Activated CD4-positive, alpha-beta memory T cell treated with anti-CD3 and anti-CD28 coated beads for 36 hours (primary cell): ENCODE measurements around the gene SNTG2. TPM values are rescaled to one million over a fixed set of nuclear protein-coding genes. Genes with fewer than 3 reads are reported as not detected.

ENCODE experiments used
- CTCF ChIA-PET: fragments of 350-600 bp; sonication (Branson Sonifier 250); formaldehyde crosslinking; loops from one replicate; lab custom pipeline; 2021; ENCODE audit warnings: antibody characterized with exemption, inconsistent platforms; lab: Charles Lee
- POLR2A ChIA-PET: fragments of 350-600 bp; sonication (Branson Sonifier 250); formaldehyde crosslinking; loops from one replicate; lab custom pipeline; 2021; ENCODE audit warnings: antibody characterized with exemption; lab: Charles Lee
- DNase-seq: peaks from one replicate; pipeline ENCODE4 v3.0.0-alpha.2; 2020
- H3K27ac Mint-ChIP-seq: one replicate; pipeline ENCODE4 v1.8.0; 2021; ENCODE audit warnings: mixed read lengths
- H3K27me3 Mint-ChIP-seq: one replicate; pipeline ENCODE4 v1.8.0; 2021; ENCODE audit warnings: mixed read lengths
- H3K36me3 Mint-ChIP-seq: one replicate; pipeline ENCODE4 v1.8.0; 2021; ENCODE audit warnings: mixed read lengths
- H3K4me1 Mint-ChIP-seq: one replicate; pipeline ENCODE4 v1.8.0; 2021; ENCODE audit warnings: low read depth, mixed read lengths
- H3K4me3 Mint-ChIP-seq: one replicate; pipeline ENCODE4 v1.8.0; 2021; ENCODE audit warnings: mild to moderate bottlenecking, mixed read lengths
- H3K9me3 Mint-ChIP-seq: one replicate; pipeline ENCODE4 v1.8.0; 2021; ENCODE audit warnings: mixed read lengths
- intact Hi-C: fragments of 100-400 bp; cut with micrococcal nuclease; formaldehyde crosslinking; loops from one replicate; pipeline ENCODE4 v1.15.1; 2023
- total RNA-seq, 2 experiments: library from RNA; stranded (reverse); gene quantifications; one replicate each; pipeline ENCODE4 v1.2.3, GENCODE V29; 2021

Gene SNTG2
- total RNA-seq, 2 experiments from 2014 or later: 0.67 to 0.94 TPM

- Mint-ChIP-seq H3K4me1 (peaks cover 5% of the 10 kb centered on the region), H3K36me3 (no peaks in the 10 kb centered on the region), H3K4me3 (no peak overlapping the region), H3K27ac (no peak overlapping the region), H3K9me3 (no peaks in the 10 kb centered on the region), H3K27me3 (no peaks in the 10 kb centered on the region)
- POLR2A ChIA-PET: no interaction called here
- intact Hi-C loops: no loop called here
- CTCF ChIA-PET: no interaction called here
- DNase-seq: no peak
Observed at GRCh38 chr2:1251520-1251919, 300.9 kb downstream of the SNTG2 start.

GRCh38 chr2:1253629-1254028 lies 303.0 kb downstream of the SNTG2 start:
- Mint-ChIP-seq H3K27me3 (peaks cover 2% of the 10 kb centered on the region), H3K9me3 (no peaks in the 10 kb centered on the region), H3K4me1 (peaks cover 5% of the 10 kb centered on the region), H3K27ac (no peak overlapping the region), H3K36me3 (no peaks in the 10 kb centered on the region), H3K4me3 (no peak overlapping the region)
- ChIA-PET CTCF (no interaction called here), POLR2A (no interaction called here)
- no peak for DNase-seq
- intact Hi-C loops: no loop called here

GRCh38 chr2:1254662-1255343 lies 304.2 kb downstream of the SNTG2 start:
- H3K27ac Mint-ChIP-seq: no peak overlapping the region

GRCh38 chr2:1256632-1257324 lies 306.1 kb downstream of the SNTG2 start:
- intact Hi-C loops: no loop called here
- no peak overlapping the region for H3K27ac Mint-ChIP-seq
- POLR2A ChIA-PET: no interaction called here
- DNase-seq: no peak
- no peak overlapping the region for H3K4me3 Mint-ChIP-seq
- H3K36me3 Mint-ChIP-seq: no peaks in the 10 kb centered on the region
- peaks cover 2% of the 10 kb centered on the region for H3K27me3 Mint-ChIP-seq
- H3K4me1 Mint-ChIP-seq: no peaks in the 10 kb centered on the region
- H3K9me3 Mint-ChIP-seq: no peaks in the 10 kb centered on the region
- CTCF ChIA-PET: no interaction called here

More at GRCh38 chr2:1254662-1255343, 304.2 kb downstream of the SNTG2 start:
- peaks cover 5% of the 10 kb centered on the region for H3K4me1 Mint-ChIP-seq
- intact Hi-C loops: no loop called here
- no peak for DNase-seq
- CTCF ChIA-PET: no interaction called here
- H3K27me3 Mint-ChIP-seq: peaks cover 2% of the 10 kb centered on the region
- no peaks in the 10 kb centered on the region for H3K36me3 Mint-ChIP-seq
- H3K4me3 Mint-ChIP-seq: no peak overlapping the region
- POLR2A ChIA-PET: no interaction called here
- no peaks in the 10 kb centered on the region for H3K9me3 Mint-ChIP-seq

GRCh38 chr2:1257334-1257733 lies 306.7 kb downstream of the SNTG2 start:
- Mint-ChIP-seq H3K4me1 (no peaks in the 10 kb centered on the region), H3K27ac (no peak overlapping the region), H3K4me3 (no peak overlapping the region), H3K9me3 (no peaks in the 10 kb centered on the region), H3K27me3 (peaks cover 2% of the 10 kb centered on the region), H3K36me3 (no peaks in the 10 kb centered on the region)
- intact Hi-C loops: no loop called here
- ChIA-PET CTCF (no interaction called here), POLR2A (no interaction called here)
- no peak for DNase-seq

- no peak for DNase-seq
- H3K36me3 Mint-ChIP-seq: no peaks in the 10 kb centered on the region
- CTCF ChIA-PET: no interaction called here
- intact Hi-C loops: no loop called here
- POLR2A ChIA-PET: no interaction called here
- peaks cover 2% of the 10 kb centered on the region for H3K27me3 Mint-ChIP-seq
- no peaks in the 10 kb centered on the region for H3K9me3 Mint-ChIP-seq
- no peak overlapping the region for H3K4me3 Mint-ChIP-seq
- no peak overlapping the region for H3K27ac Mint-ChIP-seq
- H3K4me1 Mint-ChIP-seq: no peaks in the 10 kb centered on the region
Observed at GRCh38 chr2:1259746-1260145, 309.1 kb downstream of the SNTG2 start.

- POLR2A ChIA-PET: no interaction called here
- intact Hi-C loops: no loop called here
- Mint-ChIP-seq H3K4me1 (no peaks in the 10 kb centered on the region), H3K27me3 (no peaks in the 10 kb centered on the region), H3K4me3 (no peak overlapping the region), H3K27ac (no peak overlapping the region), H3K36me3 (no peaks in the 10 kb centered on the region), H3K9me3 (no peaks in the 10 kb centered on the region)
- no peak for DNase-seq
- CTCF ChIA-PET: no interaction called here
Observed at GRCh38 chr2:1262609-1263008, 312.0 kb downstream of the SNTG2 start.

GRCh38 chr2:1265454-1265853 lies 314.8 kb downstream of the SNTG2 start:
- Mint-ChIP-seq H3K27ac (no peak overlapping the region), H3K36me3 (no peaks in the 10 kb centered on the region), H3K9me3 (no peaks in the 10 kb centered on the region), H3K4me1 (no peaks in the 10 kb centered on the region), H3K4me3 (no peak overlapping the region), H3K27me3 (no peaks in the 10 kb centered on the region)
- ChIA-PET POLR2A (no interaction called here), CTCF (no interaction called here)
- intact Hi-C loops: no loop called here
- DNase-seq: no peak

GRCh38 chr2:1266351-1266750 lies 315.7 kb downstream of the SNTG2 start:
- ChIA-PET POLR2A (no interaction called here), CTCF (no interaction called here)
- H3K36me3 Mint-ChIP-seq: no peaks in the 10 kb centered on the region
- DNase-seq: no peak
- no peak overlapping the region for H3K27ac Mint-ChIP-seq
- H3K4me3 Mint-ChIP-seq: no peak overlapping the region
- H3K27me3 Mint-ChIP-seq: no peaks in the 10 kb centered on the region
- intact Hi-C loops: no loop called here
- H3K4me1 Mint-ChIP-seq: no peaks in the 10 kb centered on the region
- no peaks in the 10 kb centered on the region for H3K9me3 Mint-ChIP-seq

- Mint-ChIP-seq H3K4me1 (no peaks in the 10 kb centered on the region), H3K9me3 (no peaks in the 10 kb centered on the region), H3K27me3 (no peaks in the 10 kb centered on the region), H3K36me3 (no peaks in the 10 kb centered on the region), H3K27ac (no peak overlapping the region), H3K4me3 (no peak overlapping the region)
- DNase-seq: no peak
- CTCF ChIA-PET: no interaction called here
- intact Hi-C loops: no loop called here
- POLR2A ChIA-PET: no interaction called here
Observed at GRCh38 chr2:1268034-1268433, 317.4 kb downstream of the SNTG2 start.

GRCh38 chr2:1269812-1270211 lies 319.2 kb downstream of the SNTG2 start:
- no peak overlapping the region for H3K4me3 Mint-ChIP-seq
- no peak for DNase-seq
- H3K4me1 Mint-ChIP-seq: no peaks in the 10 kb centered on the region
- no peaks in the 10 kb centered on the region for H3K36me3 Mint-ChIP-seq
- intact Hi-C loops: no loop called here
- POLR2A ChIA-PET: no interaction called here
- peaks cover 8% of the 10 kb centered on the region for H3K9me3 Mint-ChIP-seq
- H3K27ac Mint-ChIP-seq: no peak overlapping the region
- CTCF ChIA-PET: no interaction called here
- no peaks in the 10 kb centered on the region for H3K27me3 Mint-ChIP-seq

GRCh38 chr2:1272835-1273234 lies 322.2 kb downstream of the SNTG2 start:
- H3K27me3 Mint-ChIP-seq: no peaks in the 10 kb centered on the region
- H3K4me1 Mint-ChIP-seq: no peaks in the 10 kb centered on the region
- intact Hi-C loops: no loop called here
- H3K4me3 Mint-ChIP-seq: no peak overlapping the region
- H3K36me3 Mint-ChIP-seq: no peaks in the 10 kb centered on the region
- ChIA-PET CTCF (no interaction called here), POLR2A (no interaction called here)
- no peak overlapping the region for H3K27ac Mint-ChIP-seq
- DNase-seq: no peak
- H3K9me3 Mint-ChIP-seq: peaks cover 21% of the 10 kb centered on the region

GRCh38 chr2:1277634-1278033 lies 327.0 kb downstream of the SNTG2 start:
- no peaks in the 10 kb centered on the region for H3K4me1 Mint-ChIP-seq
- H3K9me3 Mint-ChIP-seq: peaks cover 21% of the 10 kb centered on the region
- intact Hi-C loops: no loop called here
- POLR2A ChIA-PET: no interaction called here
- no peaks in the 10 kb centered on the region for H3K27me3 Mint-ChIP-seq
- H3K27ac Mint-ChIP-seq: no peak overlapping the region
- H3K36me3 Mint-ChIP-seq: no peaks in the 10 kb centered on the region
- no peak overlapping the region for H3K4me3 Mint-ChIP-seq
- DNase-seq: no peak
- CTCF ChIA-PET: no interaction called here
